Cardiac septum (tissue), 1 donor: ENCODE results near the gene PPP6R2. TPM values are rescaled to one million over a fixed set of nuclear protein-coding genes. Genes with fewer than 3 reads are reported as not detected.
"Not testable (repeated sequence)": the region's sequence is repeated elsewhere in the genome, so short reads cannot be mapped to it uniquely, and the experiment has no call there.

Experiments
- DNase-seq: peaks from one replicate; pipeline ENCODE4 v3.0.0-alpha.2; 2020; ENCODE audit warnings: low spot score
- intact Hi-C: fragments of 100-400 bp; cut with DNase I; formaldehyde crosslinking; loops from one replicate; pipeline ENCODE4 v1.14.0; 2022
- total RNA-seq: library from RNA; stranded (reverse); fragmentation: NEBNext Ultra II Directional; extraction: Animal tissue kit (Norgen Biotek cat#: 25700); gene quantifications from one replicate; pipeline ENCODE4 v1.2.1, GENCODE V29; 2021
- donor health status: DM: no; HTN: no; CAD: no.

The PPP6R2 gene
- total RNA-seq, 1 donor from 2014 or later, result 37.1 TPM

- intact Hi-C loops, result no loop called here
- DNase-seq, result no peak
These were observed 28.5 kb upstream of the PPP6R2 start for GRCh38 chr22:50314455-50315288.

GRCh38 chr22:50315289-50316113 lies 27.6 kb upstream of the PPP6R2 start:
- no peak for DNase-seq
- intact Hi-C loops, result no loop called here

- intact Hi-C loops, result no loop called here
- DNase-seq, result no peak
These were observed 26.7 kb upstream of the PPP6R2 start for GRCh38 chr22:50316114-50317065.

GRCh38 chr22:50317178-50317577 lies 25.9 kb upstream of the PPP6R2 start:
- DNase-seq, result no peak
- intact Hi-C loops, result no loop called here

GRCh38 chr22:50317674-50318073 lies 25.5 kb upstream of the PPP6R2 start:
- intact Hi-C loops, result no loop called here

GRCh38 chr22:50318356-50318697 lies 24.8 kb upstream of the PPP6R2 start:
- intact Hi-C loops, result no loop called here
- DNase-seq, result no peak

More at GRCh38 chr22:50317674-50318073, 25.5 kb upstream of the PPP6R2 start:
- no peak for DNase-seq

GRCh38 chr22:50318698-50319411 lies 24.3 kb upstream of the PPP6R2 start:
- intact Hi-C loops, result no loop called here
- no peak for DNase-seq

- no peak for DNase-seq
- intact Hi-C loops, result no loop called here
These were observed 23.6 kb upstream of the PPP6R2 start for GRCh38 chr22:50319503-50319951.

GRCh38 chr22:50320116-50320515 lies 23.0 kb upstream of the PPP6R2 start:
- DNase-seq, result no peak
- intact Hi-C loops, result no loop called here

- no peak for DNase-seq
- intact Hi-C loops, result no loop called here
These were observed 22.3 kb upstream of the PPP6R2 start for GRCh38 chr22:50320671-50321325.

- intact Hi-C loops, DNase-seq: not testable (repeated sequence)
These were observed 20.6 kb upstream of the PPP6R2 start for GRCh38 chr22:50322382-50323104.

GRCh38 chr22:50323900-50324299 lies 19.2 kb upstream of the PPP6R2 start:
- intact Hi-C loops, result no loop called here
- DNase-seq, result no peak

GRCh38 chr22:50325444-50326224 lies 17.5 kb upstream of the PPP6R2 start:
- no peak for DNase-seq

GRCh38 chr22:50326225-50326955 lies 16.7 kb upstream of the PPP6R2 start:
- intact Hi-C loops, result loop anchor here (5.0 kb wide), 1 partner anchor 34 kb away; no protein-coding TSS in a partner anchor
- no peak for DNase-seq

More at GRCh38 chr22:50325444-50326224, 17.5 kb upstream of the PPP6R2 start:
- intact Hi-C loops, result loop anchor here (5.0 kb wide), 1 partner anchor 33 kb away; no protein-coding TSS in a partner anchor

- intact Hi-C loops, result loop anchor here (1.0 to 5.0 kb wide), 2 partner anchors 35 to 51 kb away; no protein-coding TSS in a partner anchor
- DNase-seq, result peak; percentile 92
These were observed 16.0 kb upstream of the PPP6R2 start, which contains the start of gene DENND6B for GRCh38 chr22:50326956-50327710. Gene DENND6B (minus strand): TSS chr22:50327012. CDS start chr22:50326988, 24 bp downstream.
